Kidney (tissue), 14 donors: Measurements from ENCODE around the gene BAG5. TPM values are rescaled to one million over a fixed set of nuclear protein-coding genes. Genes with fewer than 3 reads are reported as not detected.

Experiments
- DNase-seq, 5 donors: peaks; one replicate each; pipeline ENCODE4 v3.0.0-alpha.2; 2013 to 2020
- FAIRE-seq: peaks from 2 replicates; lab custom pipeline; 2012; peaks lifted over from hg19 to GRCh38; lab: Jason Lieb, UNC
- H3K27ac ChIP-seq, 2 donors: one replicate each; pipeline ENCODE4 v1.7.0; 2013; ENCODE audit warnings: low read depth in 2 of 2, low read length in 2 of 2, inconsistent platforms in 1 of 2
- H3K27me3 ChIP-seq: one replicate; pipeline ENCODE4 v1.7.1; 2013; ENCODE audit warnings: low read length, inconsistent platforms; ENCODE audit not compliant: control insufficient read depth, insufficient read depth
- H3K36me3 ChIP-seq, 3 donors: one replicate each; pipeline versions ENCODE4 v1.7.0 to v1.7.1; 2013; ENCODE audit warnings: low read length in 3 of 3, control low read depth in 1 of 3, inconsistent platforms in 1 of 3; ENCODE audit not compliant: insufficient read depth in 3 of 3, control insufficient read depth in 2 of 3
- H3K4me1 ChIP-seq, 3 donors: one replicate each; pipeline versions ENCODE4 v1.7.0 to v1.7.1; 2013; ENCODE audit warnings: low read length in 3 of 3, inconsistent platforms in 1 of 3, low read depth in 1 of 3; ENCODE audit not compliant: control insufficient read depth in 2 of 3, insufficient read depth in 2 of 3
- H3K4me3 ChIP-seq, 3 donors: one replicate each; pipeline versions ENCODE4 v1.7.0 to v1.8.1; 2013; ENCODE audit warnings: low read length in 3 of 3, control low read depth in 1 of 3, inconsistent platforms in 1 of 3
- H3K9ac ChIP-seq, 3 donors: one replicate each; pipeline versions ENCODE4 v1.7.0 to v1.7.1; 2013; ENCODE audit warnings: low read length in 3 of 3, control low read depth in 1 of 3, inconsistent platforms in 1 of 3
- H3K9me3 ChIP-seq, 3 donors: one replicate each; pipeline versions ENCODE4 v1.7.0 to v1.7.1; 2013; ENCODE audit warnings: low read length in 3 of 3, control low read depth in 1 of 3, inconsistent platforms in 1 of 3; ENCODE audit not compliant: control insufficient read depth in 2 of 3, insufficient read depth in 1 of 3
- CTCF ChIP-seq: IDR thresholded peaks from 3 replicates; pipeline ENCODE4 v1.5.1; 2012; ENCODE audit warnings: mild to moderate bottlenecking, moderate library complexity, borderline replicate concordance; ENCODE audit not compliant: insufficient read depth; ENCODE audit errors: extremely low read depth
- intact Hi-C: fragments of 100-400 bp; cut with DNase I; formaldehyde crosslinking; loops from one replicate; pipeline ENCODE4 v1.11.1; 2022
- polyA plus RNA-seq: library from polyadenylated mRNA; stranded (reverse); fragments of 350-450 nt; fragmentation: Illumina TruSeq; extraction: RNeasy Lipid Tissue Mini Kit (QIAGEN cat#74804); gene quantifications from one replicate; pipeline ENCODE4 v1.2.3, GENCODE V29; 2014; ENCODE audit warnings: low read depth, low replicate concordance; ENCODE audit not compliant: insufficient read depth
- total RNA-seq: library from RNA; stranded (reverse); fragmentation: NEBNext Ultra II Directional; extraction: Animal tissue kit (Norgen Biotek cat#: 25700); gene quantifications from one replicate; pipeline ENCODE4 v1.2.1, GENCODE V29; 2021
- donor health status: control.
- donor health status: control.
- donor health status: control.
- donor health status: control.
- donor health status: control.
- donor health status: DM: yes; HTN: yes; CAD: no.
- donor health status: Normal renal cell carcinoma (clear cell type).

The BAG5 gene
- total and polyA plus RNA-seq, 2 donors from 2014 or later = 17.1 to 64.5 TPM

GRCh38 chr14:103546652-103547454 is 15.6 kb downstream of the BAG5 start:
- Histone ChIP-seq H3K27ac (no peak overlapping the region), H3K4me1 (peaks cover 0 to 19% (median 0%) of the 10 kb centered on the region in 3 donors)

GRCh38 chr14:103545915-103546651 is 16.4 kb downstream of the BAG5 start:
- no peaks in the 10 kb centered on the region for H3K27me3 ChIP-seq
- H3K4me3 ChIP-seq = no peak overlapping the region
- TF ChIP-seq CTCF = no peak
- intact Hi-C loops = no loop called here
- no peak overlapping the region for H3K9ac ChIP-seq
- no peaks in the 10 kb centered on the region for H3K9me3 ChIP-seq
- H3K27ac ChIP-seq = no peak overlapping the region
- H3K36me3 ChIP-seq = no peaks in the 10 kb centered on the region
- peaks cover 0 to 16% (median 0%) of the 10 kb centered on the region in 3 donors for H3K4me1 ChIP-seq
- peak in 1 of 5 donors; percentile 68 for DNase-seq
- no peak for FAIRE-seq

More at GRCh38 chr14:103546652-103547454, 15.6 kb downstream of the BAG5 start:
- H3K27me3 ChIP-seq = no peaks in the 10 kb centered on the region
- DNase-seq = peak; percentile 74 to 89 (median 81)
- H3K9ac ChIP-seq = no peak overlapping the region
- no peaks in the 10 kb centered on the region for H3K9me3 ChIP-seq
- H3K4me3 ChIP-seq = no peak overlapping the region
- peak; percentile 89 for TF ChIP-seq CTCF
- intact Hi-C loops = no loop called here
- FAIRE-seq = no peak
- H3K36me3 ChIP-seq = no peaks in the 10 kb centered on the region

- FAIRE-seq (no peak), DNase-seq (peak in 1 of 5 donors; percentile 69)
- no peak for TF ChIP-seq CTCF
- Histone ChIP-seq H3K36me3 (no peaks in the 10 kb centered on the region), H3K27ac (no peak overlapping the region), H3K4me1 (peaks cover 0 to 11% (median 0%) of the 10 kb centered on the region in 3 donors), H3K9ac (no peak overlapping the region), H3K27me3 (no peaks in the 10 kb centered on the region), H3K4me3 (no peak overlapping the region), H3K9me3 (no peaks in the 10 kb centered on the region)
- intact Hi-C loops = no loop called here
Observed at GRCh38 chr14:103545219-103545914, 17.1 kb downstream of the BAG5 start.
